ENCODE results near the gene SRGAP1. TPM values are rescaled to one million over a fixed set of nuclear protein-coding genes. Genes with fewer than 3 reads are reported as not detected.

The SRGAP1 gene
- total and polyA plus RNA-seq, 2 of the 13 experiments (the other 11 are each of a cell fraction or from before 2014, with no cell fraction given) = 1.6 to 3.4 TPM

- in situ Hi-C loops (cut with HindIII; ENCODE audit: extremely low pct_ligation_motif_present, low pct_unique_long_range_greater_than_20kb) = no loop called here
- Histone ChIP-seq H3K9me3 (ENCODE audit: low read length) (no peaks in the 10 kb centered on the region), H2AFZ (ENCODE audit: low read length) (no peak overlapping the region), H3K27ac (ENCODE audit: extremely low read length, insufficient read depth, low read length) (no peak overlapping the region), H3K4me1 (ENCODE audit: insufficient read depth, low read length) (no peaks in the 10 kb centered on the region), H3K4me3 (replicated peaks in 1 of 3; ENCODE audit: insufficient read depth in 1 of 3, low read depth in 2 of 3, low read length in 3 of 3) (no peak overlapping the region), H3K79me2 (ENCODE audit: insufficient read depth, low read length) (no peaks in the 10 kb centered on the region), H3K36me3 (replicated peaks in 1 of 2; ENCODE audit: control insufficient read depth in 1 of 2, insufficient read depth in 2 of 2, low read length in 2 of 2) (no peaks in the 10 kb centered on the region; a peak in 1 of 5 replicates), H3K27me3 (ENCODE audit: control insufficient read depth in 1 of 2, insufficient read depth in 2 of 2, low read length in 2 of 2) (no peaks in the 10 kb centered on the region), H3K4me2 (ENCODE audit: low read depth, low read length) (no peak overlapping the region), H3K9ac (ENCODE audit: insufficient read depth, low read depth, low read length) (no peak overlapping the region), H4K20me1 (ENCODE audit: insufficient read depth, low read length) (no peaks in the 10 kb centered on the region)
- WGBS (ENCODE audit: low lambda C conversion rate) = 74% methylated on average over 2 of the region's 2 CpGs
- ATAC-seq = no peak
- ChIA-PET CTCF (ENCODE audit: low intra/inter-chr PET ratio, low total read pairs) (no interaction called here), POLR2A (no interaction called here)
- intact Hi-C loops (cut with micrococcal nuclease; ENCODE audit: unreplicated experiment) = no loop called here
- FAIRE-seq = no peak
- BruUV-seq (replicated peaks) = no TSS peak
- DNase-seq (ENCODE audit: low spot score) = no peak
- TF ChIP-seq POLR2A (IDR thresholded peaks at IDR 0.05; ENCODE audit: insufficient read depth in 1 of 2, low read depth in 2 of 2, low read length in 2 of 2) (no peak), ZNF652 (CRISPR knock-in tag; IDR thresholded peaks at IDR 0.05; ENCODE audit: borderline replicate concordance, low read depth) (no peak), THRA (CRISPR knock-in tag; IDR thresholded peaks at IDR 0.05; ENCODE audit: borderline replicate concordance) (no peak), ZNF605 (CRISPR knock-in tag; IDR thresholded peaks at IDR 0.05) (no peak), ZNF33A (CRISPR knock-in tag; IDR thresholded peaks at IDR 0.05; ENCODE audit: borderline replicate concordance) (no peak), ZBTB4 (CRISPR knock-in tag; IDR thresholded peaks at IDR 0.05; ENCODE audit: borderline replicate concordance) (no peak), ZFP1 (CRISPR knock-in tag; IDR thresholded peaks at IDR 0.05) (no peak), CBX2 (IDR thresholded peaks at IDR 0.05; ENCODE audit: low read depth, low read length) (no peak), CBX2 (CRISPR knock-in tag; IDR thresholded peaks at IDR 0.05; ENCODE audit: low read depth) (no peak), POGZ (CRISPR knock-in tag; IDR thresholded peaks at IDR 0.05) (no peak), SYNCRIP (IDR thresholded peaks at IDR 0.05; ENCODE audit: insufficient read depth, low read depth, low read length) (no peak), NFE2L1 (CRISPR knock-in tag; IDR thresholded peaks at IDR 0.05; ENCODE audit: borderline replicate concordance) (no peak), ISL2 (CRISPR knock-in tag; IDR thresholded peaks at IDR 0.05) (no peak), ZHX1 (CRISPR knock-in tag; IDR thresholded peaks at IDR 0.05; ENCODE audit: low read depth) (no peak), HOXA5 (CRISPR knock-in tag; IDR thresholded peaks at IDR 0.05) (no peak), SATB2 (CRISPR knock-in tag; IDR thresholded peaks at IDR 0.05) (no peak), IKZF5 (CRISPR knock-in tag; IDR thresholded peaks at IDR 0.05) (no peak), PAX8 (CRISPR knock-in tag; IDR thresholded peaks at IDR 0.05; ENCODE audit: borderline replicate concordance) (no peak), ZFP37 (CRISPR knock-in tag; IDR thresholded peaks at IDR 0.05; ENCODE audit: borderline replicate concordance) (no peak)
These were observed 243.3 kb downstream of the SRGAP1 start for GRCh38 chr12:64087761-64088160.
